ENCODE results near the gene TEAD1.

TEAD1 gene

DNA sequence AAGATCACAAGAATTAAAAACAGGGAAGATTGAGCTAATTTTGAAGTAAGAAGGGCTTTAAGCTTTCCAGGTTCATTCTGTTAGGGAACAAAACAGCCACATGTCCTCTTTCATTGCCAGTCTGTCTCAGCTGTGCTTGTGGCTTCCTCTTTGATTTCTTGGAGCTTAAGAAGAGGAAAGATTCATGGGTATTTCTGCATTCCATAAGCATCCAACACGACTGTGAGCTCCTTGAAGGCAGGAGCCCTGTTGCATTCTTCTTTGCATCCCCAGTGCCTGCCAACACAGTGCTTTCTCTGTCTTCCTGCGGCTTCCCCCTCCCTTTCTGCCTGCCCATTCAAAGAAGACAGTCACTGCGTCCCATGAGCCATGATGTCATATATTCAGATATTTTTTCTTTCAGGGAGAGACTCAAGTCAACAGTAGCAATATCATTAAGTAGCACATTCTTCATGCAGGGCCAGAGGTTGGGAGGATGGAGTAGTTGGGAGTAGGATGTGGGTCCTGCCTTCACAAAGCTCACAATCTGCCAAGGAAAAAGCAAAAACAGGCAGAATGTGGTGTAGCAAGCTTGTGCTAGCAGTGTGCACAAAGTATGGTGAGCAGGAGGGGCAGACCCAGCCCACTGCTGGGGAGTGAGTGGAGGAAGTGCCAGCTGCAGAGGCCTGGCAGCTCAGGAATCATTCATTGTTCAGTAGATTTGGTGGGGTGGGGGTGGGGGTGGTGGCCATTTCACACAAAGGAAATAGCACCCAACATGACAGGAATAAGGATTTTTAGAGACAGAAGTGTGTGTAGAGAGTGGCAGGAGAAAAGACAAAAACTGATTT is 172.8 kb downstream of the TEAD1 start:
- no peak for TF ChIP-seq SPI1 (IDR thresholded peaks at IDR 0.05; ENCODE audit: borderline replicate concordance, low read depth)
- TF ChIP-seq CTCF (IDR thresholded peaks at IDR 0.05; ENCODE audit: insufficient read depth, low read length): no peak
- TF ChIP-seq GABPA (IDR thresholded peaks at IDR 0.05; ENCODE audit: low read depth): no peak
- no peak for TF ChIP-seq REST (IDR thresholded peaks at IDR 0.05; ENCODE audit: insufficient replicate concordance, low read depth)
- TF ChIP-seq POLR2AphosphoS5 (IDR thresholded peaks at IDR 0.05; ENCODE audit: low read depth): no peak
- H3K27me3 ChIP-seq (ENCODE audit: insufficient read depth, poor library complexity, severe bottlenecking): no peaks in the 10 kb centered on the region
- H3K27ac ChIP-seq (replicated peaks): no peak overlapping the region
- no peak for DNase-seq (ENCODE audit: low read depth in 1 of 2, low spot score in 1 of 2)
- H3K4me3 ChIP-seq (replicated peaks; ENCODE audit: insufficient read depth, low read length): no peak overlapping the region

DNA sequence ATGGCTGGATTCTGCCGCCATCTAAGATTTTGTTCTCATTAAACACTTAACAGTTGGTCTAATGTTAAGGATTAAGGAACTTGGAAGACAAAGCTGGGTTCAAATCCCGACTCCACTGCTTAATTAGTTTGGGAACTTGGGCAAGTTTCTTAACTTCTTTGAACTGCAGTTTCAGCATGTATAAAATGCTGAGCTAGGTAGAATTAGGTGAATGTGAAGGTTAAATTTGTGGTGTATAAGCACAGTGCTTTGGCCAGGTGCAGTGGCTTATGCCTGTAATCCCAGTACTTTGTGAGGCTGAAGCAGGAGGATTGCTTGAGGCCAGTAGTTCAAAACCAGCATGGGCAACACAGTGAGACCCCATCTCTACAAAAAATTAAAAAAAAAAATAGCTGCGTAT is 174.2 kb downstream of the TEAD1 start:
- H3K4me3 ChIP-seq (replicated peaks; ENCODE audit: insufficient read depth, low read length): no peak overlapping the region
- DNase-seq (ENCODE audit: low read depth in 1 of 2, low spot score in 1 of 2): no peak
- no peaks in the 10 kb centered on the region for H3K27me3 ChIP-seq (ENCODE audit: insufficient read depth, poor library complexity, severe bottlenecking)
- no peak for TF ChIP-seq REST (IDR thresholded peaks at IDR 0.05; ENCODE audit: insufficient replicate concordance, low read depth)
- TF ChIP-seq CTCF (IDR thresholded peaks at IDR 0.05; ENCODE audit: insufficient read depth, low read length): no peak
- TF ChIP-seq GABPA (IDR thresholded peaks at IDR 0.05; ENCODE audit: low read depth): no peak
- TF ChIP-seq POLR2AphosphoS5 (IDR thresholded peaks at IDR 0.05; ENCODE audit: low read depth): no peak
- no peak for TF ChIP-seq SPI1 (IDR thresholded peaks at IDR 0.05; ENCODE audit: borderline replicate concordance, low read depth)
- H3K27ac ChIP-seq (replicated peaks): no peak overlapping the region

GRCh38 chr11:12853325-12853651 is 179.1 kb downstream of the TEAD1 start:
- no peaks in the 10 kb centered on the region for H3K27me3 ChIP-seq (ENCODE audit: insufficient read depth, poor library complexity, severe bottlenecking)
- TF ChIP-seq CTCF (IDR thresholded peaks at IDR 0.05; ENCODE audit: insufficient read depth, low read length) (no peak), SPI1 (IDR thresholded peaks at IDR 0.05; ENCODE audit: borderline replicate concordance, low read depth) (no peak), REST (IDR thresholded peaks at IDR 0.05; ENCODE audit: insufficient replicate concordance, low read depth) (no peak), GABPA (IDR thresholded peaks at IDR 0.05; ENCODE audit: low read depth) (no peak), POLR2AphosphoS5 (IDR thresholded peaks at IDR 0.05; ENCODE audit: low read depth) (no peak)
- no peak overlapping the region for H3K4me3 ChIP-seq (replicated peaks; ENCODE audit: insufficient read depth, low read length)
- no peak overlapping the region for H3K27ac ChIP-seq (replicated peaks)
- no peak for DNase-seq (ENCODE audit: low read depth in 1 of 2, low spot score in 1 of 2)
